ENCODE measurements around the gene GJD4.

GJD4 gene

GRCh38 chr10:35657621-35658020 is 52.5 kb downstream of the GJD4 start:
- DNase-seq, result no peak

Data from right kidney (tissue), 1 donor.